Stimulated activated naive CD4-positive, alpha-beta T cell (primary cell): ENCODE data around the gene PCNX3.
A peak's percentile ranks its signal among the peaks of the same experiment; 100 is the strongest.
"Not testable (repeated sequence)": the region's sequence is repeated elsewhere in the genome, so short reads cannot be mapped to it uniquely, and the experiment has no call there.

Experiments
- DNase-seq, 6 experiments: peaks; one replicate each; lab custom pipeline; 2025; lab: John Stamatoyannopoulos, UW

Gene PCNX3

GRCh38 chr11:65619281-65619928, 3.8 kb downstream of the PCNX3 start:
- no peak for DNase-seq

DNA sequence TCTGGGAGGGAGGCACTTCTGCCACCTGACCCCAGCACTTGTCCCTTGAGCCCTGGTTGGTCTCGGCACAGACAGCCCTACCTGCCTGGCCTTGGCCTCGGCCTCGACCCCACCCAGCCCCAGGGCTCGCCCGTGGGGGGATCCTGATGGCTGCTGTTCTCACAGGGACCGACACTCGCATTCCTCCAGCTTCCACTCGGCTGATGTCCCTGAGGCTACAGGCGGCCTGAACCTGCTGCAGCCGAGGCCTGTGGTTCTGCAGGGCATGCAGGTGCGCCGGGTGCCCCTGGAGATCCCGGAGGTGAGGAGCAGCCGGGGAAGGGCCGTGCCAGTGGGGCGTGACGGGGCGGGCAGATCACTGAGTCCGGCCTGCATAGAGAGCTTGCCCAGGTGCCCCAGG, 5.1 kb downstream of the PCNX3 start:
- DNase-seq = no peak

DNA sequence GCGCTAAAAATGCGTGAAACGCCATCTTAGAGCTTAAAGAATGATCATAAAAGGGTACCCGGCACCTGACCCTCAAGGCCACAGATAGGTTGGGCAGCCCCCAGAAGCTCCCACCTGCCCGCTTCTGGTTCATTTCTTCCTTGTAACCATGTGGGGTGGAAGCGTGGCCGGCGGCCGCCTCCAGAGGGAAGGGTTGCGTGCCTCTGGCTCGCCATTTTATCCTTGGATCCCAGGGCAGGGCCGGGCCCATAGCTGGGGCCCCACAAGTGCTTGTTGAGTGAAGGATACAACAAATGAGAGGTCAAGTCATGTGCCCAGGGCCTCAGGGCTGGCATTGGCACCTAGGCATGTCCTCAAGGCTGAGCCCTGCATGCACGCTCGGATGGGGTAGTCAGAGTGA, 5.9 kb downstream of the PCNX3 start:
- DNase-seq = no peak

DNA sequence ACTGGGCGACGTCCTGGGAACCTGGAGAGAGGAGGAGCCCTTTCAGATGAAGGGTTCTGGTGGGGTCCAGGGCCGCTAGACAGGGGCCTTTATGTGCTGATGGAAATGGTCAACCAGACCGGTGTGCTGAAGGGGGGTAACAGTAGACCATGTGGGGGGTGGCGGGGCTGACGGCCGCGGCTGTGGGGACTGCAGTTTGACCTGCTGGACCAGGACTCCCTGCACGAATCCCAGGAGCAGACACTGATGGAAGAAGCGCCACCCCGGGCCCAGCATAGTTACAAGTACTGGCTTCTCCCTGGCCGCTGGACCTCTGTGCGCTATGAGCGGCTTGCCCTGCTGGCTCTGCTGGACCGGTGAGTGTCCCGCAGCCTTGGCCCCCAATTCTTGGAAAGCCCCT, 6.4 kb downstream of the PCNX3 start:
- no peak for DNase-seq

DNA sequence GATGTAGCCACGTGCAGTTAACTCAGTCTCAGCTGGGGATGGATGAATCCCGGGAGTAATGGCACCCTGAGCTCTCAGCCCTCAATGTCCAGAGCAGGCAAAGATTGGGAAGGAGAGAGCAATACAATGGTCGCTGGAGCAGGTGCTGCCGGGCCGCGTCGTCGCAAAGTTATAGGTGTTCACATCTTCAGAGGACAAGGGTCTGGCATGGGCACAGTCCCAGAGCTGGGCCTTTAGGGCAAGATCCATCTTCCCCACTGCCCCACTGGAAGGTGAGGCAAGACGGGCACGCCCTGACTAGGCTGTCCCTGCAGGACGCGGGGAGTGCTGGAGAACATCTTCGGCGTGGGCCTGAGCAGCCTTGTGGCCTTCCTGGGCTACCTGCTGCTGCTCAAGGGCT, 7.6 kb downstream of the PCNX3 start:
- no peak for DNase-seq

DNA sequence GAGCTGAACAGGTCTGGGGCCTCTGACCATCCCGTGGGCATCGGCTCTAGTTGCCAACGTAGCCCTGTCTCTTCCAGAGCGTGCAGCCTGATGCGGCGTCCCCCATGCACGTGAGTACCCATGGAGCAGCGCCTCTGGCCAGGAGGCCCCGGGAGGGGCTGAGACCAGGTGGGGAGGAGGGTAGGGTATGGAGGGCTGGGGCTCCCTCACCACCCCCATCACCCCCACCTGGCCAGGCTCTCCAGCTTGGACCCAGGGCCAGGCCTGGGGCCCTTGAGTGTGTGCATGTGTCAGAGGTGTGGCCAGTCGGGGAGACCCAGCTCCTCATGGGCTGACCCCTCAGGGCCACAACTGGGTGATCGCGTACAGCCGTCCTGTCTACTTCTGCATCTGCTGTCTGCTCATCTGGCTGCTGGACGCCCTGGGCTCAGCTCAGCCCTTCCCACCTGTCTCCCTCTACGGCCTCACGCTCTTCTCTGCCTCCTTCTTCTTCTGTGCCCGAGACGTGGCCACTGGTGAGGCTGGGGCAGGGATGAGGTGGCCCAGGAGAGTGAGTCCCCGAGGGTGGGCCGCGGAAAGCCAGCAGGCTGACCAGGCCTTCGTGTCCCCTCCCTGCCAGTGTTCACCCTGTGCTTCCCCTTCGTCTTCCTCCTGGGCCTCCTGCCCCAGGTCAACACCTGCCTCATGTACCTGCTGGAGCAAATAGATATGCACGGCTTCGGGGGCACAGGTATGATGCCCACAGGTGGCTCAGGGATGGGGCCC, 8.5 kb downstream of the PCNX3 start:
- DNase-seq = no peak

DNA sequence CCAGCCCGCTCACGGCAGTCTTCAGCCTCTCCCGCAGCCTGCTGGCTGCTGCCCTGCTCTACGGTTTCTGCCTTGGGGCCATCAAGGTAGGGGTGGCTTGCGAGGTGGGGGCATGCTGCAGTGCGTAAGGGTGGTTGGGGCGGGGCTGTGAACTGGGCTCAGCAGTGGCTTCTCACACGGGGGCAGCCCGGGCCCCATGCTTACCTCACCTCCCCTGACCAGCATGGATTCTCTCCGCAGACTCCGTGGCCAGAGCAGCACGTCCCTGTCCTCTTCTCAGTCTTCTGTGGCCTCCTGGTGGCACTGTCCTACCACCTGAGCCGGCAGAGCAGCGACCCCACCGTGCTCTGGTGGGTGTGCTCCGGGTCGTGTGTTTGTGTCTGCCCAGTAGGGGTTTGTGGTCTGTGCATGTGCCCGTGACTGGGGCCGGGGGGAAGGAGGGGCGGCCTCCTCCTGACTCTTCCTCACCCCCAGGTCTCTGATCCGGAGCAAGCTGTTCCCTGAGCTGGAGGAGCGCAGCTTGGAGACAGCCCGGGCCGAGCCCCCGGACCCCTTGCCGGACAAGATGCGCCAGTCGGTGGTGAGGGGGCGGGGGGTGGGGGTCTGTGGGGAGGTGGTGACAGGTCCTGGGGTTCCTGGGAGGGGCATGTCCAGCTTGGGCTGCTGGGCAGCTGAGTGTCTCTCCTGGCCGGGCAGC, 9.5 kb downstream of the PCNX3 start:
- DNase-seq = no peak

DNA sequence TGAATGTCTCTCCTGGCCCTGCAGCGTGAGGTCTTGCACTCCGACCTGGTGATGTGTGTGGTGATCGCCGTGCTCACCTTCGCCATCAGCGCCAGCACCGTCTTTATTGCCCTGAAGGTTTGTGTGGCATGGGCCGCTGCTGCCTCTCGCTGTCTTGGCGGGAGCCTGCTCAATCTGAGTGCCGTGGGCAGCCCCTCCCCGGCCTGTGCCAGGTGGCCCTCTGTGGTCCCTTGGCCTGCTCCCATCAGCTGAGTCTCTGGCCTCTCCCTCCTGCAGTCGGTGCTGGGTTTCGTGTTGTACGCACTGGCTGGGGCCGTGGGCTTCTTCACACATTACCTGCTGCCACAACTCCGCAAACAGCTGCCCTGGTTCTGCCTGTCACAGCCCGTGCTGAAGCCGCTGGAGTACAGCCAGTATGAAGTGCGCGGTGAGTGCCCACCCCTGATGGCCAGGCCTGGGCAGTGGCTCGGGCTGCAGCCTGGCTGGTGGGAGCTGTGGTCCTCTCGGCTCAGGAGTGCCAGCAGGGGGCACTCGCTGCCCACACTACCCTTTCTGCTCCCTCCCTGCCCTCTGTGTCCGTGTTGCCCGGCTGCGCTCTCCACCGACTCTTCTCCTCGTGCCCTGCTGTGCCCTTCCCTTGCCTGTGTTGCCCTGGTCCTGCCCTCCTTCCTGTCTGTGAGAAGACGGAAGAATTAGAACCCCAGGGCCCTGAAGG, 10.2 kb downstream of the PCNX3 start:
- peak; percentile 14 to 59 (median 48) for DNase-seq

GRCh38 chr11:65627202-65627601, 11.6 kb downstream of the PCNX3 start:
- DNase-seq = no peak

- no peak for DNase-seq
Measured at GRCh38 chr11:65629579-65629978, 14.0 kb downstream of the PCNX3 start.

GRCh38 chr11:65630215-65630614, 14.6 kb downstream of the PCNX3 start:
- DNase-seq = no peak

DNA sequence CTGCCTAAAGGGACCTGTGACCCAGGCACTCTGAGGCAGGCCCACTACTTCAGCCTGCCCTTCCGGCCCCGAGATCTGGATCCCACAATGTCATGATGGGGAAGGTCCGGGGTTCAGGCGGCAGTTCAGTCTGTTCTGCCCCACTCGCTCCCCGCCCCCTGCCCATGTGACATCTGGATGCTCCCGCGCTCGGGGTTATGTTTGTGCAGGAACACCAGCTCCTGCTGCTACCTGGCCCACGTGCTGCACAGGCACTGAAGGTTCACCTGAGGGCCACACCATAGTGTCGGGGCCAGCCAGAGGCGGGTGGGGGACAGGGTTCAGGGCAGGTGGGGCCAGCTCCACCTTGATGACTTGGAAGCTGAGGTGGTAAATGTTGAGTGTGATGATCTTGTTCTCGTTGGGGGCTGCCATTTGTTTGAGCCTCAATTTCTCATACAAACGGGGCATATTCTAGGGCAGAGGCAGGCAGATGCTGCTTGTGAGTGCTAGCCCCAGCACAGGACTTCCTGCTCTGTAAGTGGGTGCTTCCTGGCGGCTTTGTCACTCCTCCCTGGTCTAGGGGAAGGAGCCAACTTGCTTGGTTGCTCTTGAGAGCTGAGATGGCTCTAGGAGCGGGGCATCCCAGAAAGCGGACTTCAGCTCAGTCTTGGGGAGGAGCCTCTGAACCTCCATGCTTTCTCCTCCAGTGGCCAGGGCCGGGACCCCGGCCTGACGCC, 18.0 kb downstream of the PCNX3 start:
- DNase-seq = peak in 2 of 6 experiments; percentile 9 to 12

DNA sequence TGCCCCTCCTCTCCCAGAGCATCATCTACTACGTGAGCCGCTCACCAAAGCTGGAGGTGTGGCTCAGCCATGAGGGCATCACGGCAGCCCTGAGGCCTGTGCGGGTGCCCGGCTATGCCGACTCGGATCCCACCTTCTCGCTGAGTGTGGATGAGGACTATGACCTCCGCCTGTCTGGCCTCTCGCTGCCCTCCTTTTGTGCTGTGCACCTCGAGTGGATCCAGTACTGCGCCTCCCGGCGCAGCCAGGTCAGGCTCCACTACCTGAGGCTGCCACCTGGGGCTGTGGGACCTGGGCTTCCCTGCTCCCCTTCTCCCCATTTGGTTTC, 18.5 kb downstream of the PCNX3 start:
- no peak for DNase-seq

DNA sequence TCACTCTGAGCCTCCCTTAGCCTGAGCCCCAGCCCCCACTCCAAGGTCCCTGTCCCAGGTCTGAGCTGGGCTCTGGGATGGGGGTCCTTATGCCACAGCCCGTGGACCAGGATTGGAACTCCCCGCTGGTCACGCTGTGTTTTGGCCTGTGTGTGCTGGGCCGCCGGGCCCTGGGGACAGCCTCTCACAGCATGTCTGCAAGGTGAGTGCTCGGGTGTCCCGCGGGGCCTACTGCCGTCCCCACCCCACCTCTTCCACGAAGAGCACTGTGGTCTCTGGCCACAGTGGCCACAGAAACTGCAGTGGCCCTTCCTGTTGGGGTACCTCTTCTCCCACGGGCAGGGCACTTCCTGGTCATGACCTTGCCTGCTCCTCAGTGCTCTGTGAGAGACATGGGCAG, 18.9 kb downstream of the PCNX3 start:
- no peak for DNase-seq

- no peak for DNase-seq
Measured at GRCh38 chr11:65634905-65635731, 19.5 kb downstream of the PCNX3 start.

GRCh38 chr11:65636108-65637031, 20.8 kb downstream of the PCNX3 start:
- DNase-seq = no peak

GRCh38 chr11:65637032-65637557, 21.5 kb downstream of the PCNX3 start:
- DNase-seq = no peak

DNA sequence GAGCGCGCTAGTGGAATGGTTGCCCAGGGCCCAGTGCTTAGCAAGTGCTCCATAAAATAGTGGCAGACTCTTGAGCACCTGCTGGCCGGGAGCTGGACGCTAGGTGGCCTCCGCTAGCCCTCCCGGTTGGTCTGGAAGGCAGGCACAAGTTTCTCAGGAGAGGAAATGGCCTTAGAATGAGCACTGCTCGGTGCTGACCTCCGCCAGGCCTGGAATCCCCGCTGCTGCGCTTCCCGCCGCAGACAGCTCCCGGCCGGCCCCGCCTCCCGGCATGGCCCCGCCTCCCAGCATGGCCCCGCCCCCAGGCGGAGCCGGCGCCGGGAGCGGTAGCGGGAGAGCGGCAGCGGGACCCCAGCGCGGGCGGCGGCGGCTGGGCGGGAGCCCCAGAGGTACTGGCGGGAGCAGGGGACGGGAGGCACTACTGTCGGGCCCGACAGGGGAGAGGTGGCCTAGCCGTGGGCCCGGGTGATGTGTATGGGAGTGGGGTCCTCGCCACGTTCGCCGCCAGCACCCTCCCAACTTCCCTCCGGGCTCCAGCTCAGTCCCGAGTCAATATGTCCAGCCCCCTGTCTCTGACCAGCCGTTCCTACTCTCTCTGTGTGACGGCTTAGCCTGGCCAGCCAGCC, 22.3 kb downstream of the PCNX3 start, which contains the start of gene SIPA1:
TSS of gene SIPA1 (plus strand) at position 308 of the 626 bp plus-strand sequence. CDS start 2,821 bp downstream, outside the sequence.
- peak; percentile 54 to 79 (median 68) for DNase-seq

GRCh38 chr11:65639228-65639597, 23.6 kb downstream of the PCNX3 start:
- DNase-seq = not testable (repeated sequence)
